ENCODE data around the gene ITGA1.
"Not testable (repeated sequence)": the region's sequence is repeated elsewhere in the genome, so short reads cannot be mapped to it uniquely, and the experiment has no call there.

Gene ITGA1

DNA sequence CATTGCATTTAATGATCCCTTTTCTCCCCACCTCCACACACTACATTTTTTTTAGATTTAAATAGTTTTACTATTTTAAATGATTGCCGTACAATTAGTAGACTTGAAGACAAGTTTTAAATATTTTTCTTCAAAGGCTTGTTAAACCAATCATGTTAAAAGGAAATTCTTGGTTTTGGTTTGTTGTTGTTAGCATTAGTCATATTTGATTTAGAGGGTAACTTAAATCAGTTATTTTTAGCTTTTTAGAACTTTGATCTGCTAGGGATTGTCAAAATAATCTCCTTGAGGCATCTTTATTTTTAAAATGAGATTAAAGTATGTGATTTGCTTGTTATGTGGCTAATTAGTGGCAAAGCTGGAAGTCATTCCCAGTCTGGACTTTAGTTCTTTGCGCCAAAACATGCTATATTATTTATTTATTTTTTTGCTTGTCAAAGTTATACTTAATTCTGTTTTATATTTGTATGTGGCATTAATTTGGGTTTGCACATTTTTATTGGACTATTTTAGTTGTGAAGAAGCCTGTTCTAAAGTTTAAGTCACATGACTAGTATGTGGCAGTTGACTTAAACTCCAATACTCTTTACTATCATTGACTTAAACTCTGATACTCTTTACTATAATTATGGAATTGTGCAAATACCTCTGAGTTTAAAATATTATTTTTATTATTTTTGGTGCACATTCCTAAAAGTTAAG is 14.7 kb downstream of the ITGA1 start:
- DNase-seq = no peak

DNA sequence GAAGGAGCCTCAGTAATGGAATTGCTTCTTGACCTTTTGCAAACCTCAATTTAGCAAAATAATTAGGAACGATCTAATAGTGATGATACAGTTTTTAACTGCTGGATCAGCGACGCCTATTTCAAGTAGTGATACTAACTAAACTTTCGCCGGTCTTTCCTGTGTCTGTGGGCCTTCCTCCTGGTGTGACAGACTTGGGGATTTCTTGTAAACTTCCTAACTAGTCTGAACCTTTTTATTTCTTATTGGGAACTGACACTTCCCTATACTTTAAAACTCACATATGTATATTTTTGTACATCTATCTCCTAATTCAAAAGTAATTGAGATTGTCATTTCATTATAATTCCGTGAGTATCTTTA is 15.2 kb downstream of the ITGA1 start:
- DNase-seq = peak; percentile 53 to 58

DNA sequence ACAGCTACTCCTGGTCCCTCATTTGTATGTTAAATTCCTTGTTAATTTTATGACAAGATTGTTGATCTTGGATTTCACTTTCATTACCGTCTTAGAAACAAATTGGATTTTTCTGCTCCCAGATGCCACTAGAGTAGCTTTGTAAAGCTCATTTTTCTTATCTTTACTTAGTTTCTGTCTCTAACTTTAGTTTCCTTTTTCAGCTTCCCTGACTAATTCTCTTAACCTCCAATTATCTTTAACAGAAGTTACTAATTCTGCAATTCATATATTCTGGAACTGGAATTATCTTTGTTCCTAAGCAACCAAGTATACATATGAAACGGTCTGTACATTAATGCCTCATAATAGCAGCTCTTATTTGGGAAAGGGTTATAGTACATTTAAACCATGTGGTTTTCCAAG is 16.7 kb downstream of the ITGA1 start:
- peak in 1 of 2 donors; percentile 25 for DNase-seq

GRCh38 chr5:52804981-52805380 is 17.3 kb downstream of the ITGA1 start:
- peak; percentile 38 to 39 for DNase-seq

- peak in 1 of 2 donors; percentile 14 for DNase-seq
These were observed 17.9 kb downstream of the ITGA1 start for GRCh38 chr5:52805615-52806014.

- DNase-seq = no peak
These were observed 19.3 kb downstream of the ITGA1 start for GRCh38 chr5:52807037-52807436.

- no peak for DNase-seq
These were observed 20.0 kb downstream of the ITGA1 start for GRCh38 chr5:52807723-52808122.

- DNase-seq = no peak
These were observed 20.7 kb downstream of the ITGA1 start for GRCh38 chr5:52808316-52808901.

GRCh38 chr5:52809884-52810283 is 22.2 kb downstream of the ITGA1 start:
- DNase-seq = peak; percentile 55 to 64

DNA sequence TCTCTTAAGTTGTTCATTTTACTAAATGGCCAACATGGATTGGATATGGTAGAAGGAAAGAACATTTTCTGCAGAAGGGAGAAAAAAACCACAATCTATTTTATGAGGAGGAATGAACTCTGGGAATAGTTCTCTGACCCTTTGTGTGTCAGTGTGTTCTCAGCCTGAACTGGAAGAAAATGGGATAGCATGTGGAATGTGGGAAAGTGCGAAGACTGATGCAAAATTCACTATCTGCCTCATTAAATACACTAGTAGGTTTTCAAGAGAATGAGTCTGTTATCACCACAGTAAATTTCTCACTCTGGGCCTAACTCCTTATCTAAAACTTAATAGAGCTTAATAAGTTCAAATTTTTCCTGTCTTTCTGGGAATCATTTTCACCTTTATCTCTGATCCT is 22.7 kb downstream of the ITGA1 start:
- DNase-seq = no peak

- peak; percentile 90 to 94 for DNase-seq
These were observed 23.5 kb downstream of the ITGA1 start for GRCh38 chr5:52811067-52811749.

DNA sequence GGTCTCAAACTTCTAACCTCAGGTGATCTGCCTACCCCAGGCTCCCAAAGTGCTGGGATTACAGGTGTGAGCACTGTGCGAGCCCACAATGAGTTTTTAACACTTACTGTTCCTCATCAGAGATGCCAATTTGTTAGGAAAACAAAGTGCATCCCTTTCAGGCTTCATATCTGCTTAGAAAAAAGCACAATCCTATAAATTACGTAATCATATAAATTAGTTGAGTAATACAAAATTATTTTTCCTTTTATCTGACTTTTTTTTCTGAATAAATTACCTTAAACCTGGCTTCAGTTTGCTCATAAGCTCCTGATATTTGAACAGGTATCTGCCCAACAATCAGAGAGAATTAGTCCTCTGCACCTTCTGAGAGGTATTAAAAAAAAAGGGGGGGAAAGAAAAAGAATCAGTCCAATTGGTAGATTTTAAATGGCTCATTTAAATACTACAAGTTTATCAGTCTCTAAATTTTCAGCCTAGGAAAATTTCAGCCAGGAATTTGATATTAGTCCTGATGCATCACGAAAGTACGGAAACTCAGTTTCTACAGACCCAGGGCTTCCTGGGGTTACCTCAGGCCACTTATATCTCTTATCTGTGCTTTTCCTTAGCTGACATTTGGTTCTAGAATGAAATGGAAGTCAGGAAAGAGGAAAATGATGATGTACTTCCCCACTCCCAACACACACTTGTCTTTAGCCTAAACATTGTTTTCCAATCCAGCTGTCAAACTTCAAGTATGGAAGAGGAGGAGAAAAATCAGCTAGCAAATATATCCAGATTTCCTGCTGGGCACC is 26.8 kb downstream of the ITGA1 start:
- no peak for DNase-seq

GRCh38 chr5:52817818-52818217 is 30.1 kb downstream of the ITGA1 start:
- DNase-seq = no peak

GRCh38 chr5:52818360-52818759 is 30.6 kb downstream of the ITGA1 start:
- no peak for DNase-seq

DNA sequence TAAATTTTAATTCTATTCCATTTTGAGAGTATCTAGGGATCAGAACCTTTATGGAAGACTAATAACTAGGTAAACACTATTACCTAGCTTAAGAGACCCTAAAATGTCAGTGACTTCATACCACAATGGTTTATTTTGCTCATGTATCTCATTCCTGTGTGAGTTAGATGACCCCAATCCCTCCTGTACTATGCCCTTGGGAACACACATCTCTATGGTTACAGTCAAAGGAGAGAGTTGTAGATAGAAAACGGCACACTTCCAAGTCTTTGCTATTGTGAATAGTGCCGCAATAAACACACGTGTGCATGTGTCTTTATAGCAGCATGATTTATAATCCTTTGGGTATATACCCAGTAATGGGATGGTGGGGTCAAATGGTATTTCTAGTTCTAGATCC is 31.1 kb downstream of the ITGA1 start:
- DNase-seq = not testable (repeated sequence)

- no peak for DNase-seq
These were observed 34.2 kb downstream of the ITGA1 start for GRCh38 chr5:52821901-52822300.

DNA sequence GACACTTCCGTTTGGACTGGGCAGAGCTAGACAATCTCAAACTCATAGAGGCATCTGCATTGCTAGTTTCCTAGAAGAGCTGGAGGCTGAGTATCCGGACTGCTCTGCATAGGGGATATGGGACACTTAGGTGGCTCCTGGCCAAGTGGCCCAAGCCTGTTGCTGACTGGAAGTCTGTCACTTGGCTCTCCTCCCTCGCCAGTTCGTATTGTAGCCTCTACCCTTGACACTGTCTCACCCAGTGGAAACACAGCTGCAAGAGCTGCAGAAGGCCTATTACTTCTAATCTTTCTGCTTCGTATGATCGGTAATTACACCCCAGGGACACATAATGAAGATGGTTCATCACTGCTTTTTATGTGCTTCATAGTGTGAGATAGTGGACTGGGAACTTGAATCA is 34.7 kb downstream of the ITGA1 start:
- DNase-seq = no peak

GRCh38 chr5:52824827-52825226 is 37.1 kb downstream of the ITGA1 start:
- DNase-seq = peak; percentile 25 to 32

- DNase-seq = no peak
These were observed 38.1 kb downstream of the ITGA1 start for GRCh38 chr5:52825826-52826225.

- no peak for DNase-seq
These were observed 40.1 kb downstream of the ITGA1 start for GRCh38 chr5:52827815-52828214.

- no peak for DNase-seq
These were observed 41.9 kb downstream of the ITGA1 start for GRCh38 chr5:52829664-52830063.

DNA sequence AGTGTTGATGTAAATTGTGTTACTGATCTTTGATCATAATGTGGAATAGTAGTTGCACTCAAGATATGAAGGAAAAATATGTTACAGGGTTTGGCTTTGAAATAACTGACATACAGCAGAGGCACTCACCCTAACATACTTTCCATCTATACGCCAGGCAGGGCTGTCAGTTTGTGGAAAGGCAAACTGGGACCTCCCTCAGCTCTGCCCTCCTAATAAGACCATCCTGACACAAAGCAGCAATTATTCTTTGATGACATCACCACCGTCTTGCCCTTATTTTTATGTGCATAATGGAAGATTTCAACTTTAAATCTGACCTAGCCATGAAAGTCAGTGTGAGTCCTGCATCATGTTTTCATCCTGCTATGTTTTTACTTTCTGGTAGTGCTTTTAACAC is 42.9 kb downstream of the ITGA1 start:
- DNase-seq = no peak

GRCh38 chr5:52831786-52832511 is 44.2 kb downstream of the ITGA1 start:
- peak; percentile 11 to 42 for DNase-seq
